Head of caudate nucleus (tissue), 42 donors: ENCODE data around the gene ARPC5L.
"Not testable (repeated sequence)": the region's sequence is repeated elsewhere in the genome, so short reads cannot be mapped to it uniquely, and the experiment has no call there.

Experiments used
- DNase-seq, 42 donors: peaks; one replicate each; pipeline versions ENCODE4 v3.0.0 to v3.0.0-alpha.2; 2020 to 2021; ENCODE audit warnings: mixed read lengths in 7 of 42
- intact Hi-C: fragments of 100-400 bp; cut with DNase I; formaldehyde crosslinking; loops from one replicate; pipeline ENCODE4 v1.15.0; 2022

ARPC5L gene

GRCh38 chr9:124861342-124862229, at the start of gene ARPC5L, which contains the start of gene RPL35:
Gene ARPC5L (plus strand): TSS chr9:124862130. CDS start chr9:124869291, 7,161 bp downstream.
Gene RPL35 (minus strand): TSS chr9:124861957. CDS start chr9:124861912, 45 bp downstream.
- DNase-seq, result peak; percentile 90 to 99 (median 97)
- intact Hi-C loops, result no loop called here

DNA sequence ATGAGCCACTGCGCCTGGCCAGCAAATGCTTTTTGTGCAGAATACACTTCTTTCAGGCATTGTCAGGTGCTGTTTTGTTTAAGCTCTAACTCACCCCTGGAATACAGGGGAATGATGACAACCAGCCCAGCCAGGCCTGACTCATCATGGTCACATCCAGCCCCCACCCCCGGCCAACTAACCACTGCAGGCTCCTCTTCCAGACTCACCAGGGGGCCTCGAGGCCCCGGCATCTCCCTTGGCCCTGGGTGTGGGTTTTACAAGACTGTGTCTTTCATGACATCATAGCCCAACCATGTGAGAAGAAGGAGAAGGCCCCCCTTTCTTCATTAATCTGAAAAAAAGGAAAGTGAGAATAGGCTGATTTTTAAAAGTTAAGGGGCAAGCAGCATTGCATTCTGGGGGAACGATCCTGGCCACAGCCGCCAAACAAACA, 49.5 kb upstream of the ARPC5L start:
- intact Hi-C loops, result no loop called here

DNA sequence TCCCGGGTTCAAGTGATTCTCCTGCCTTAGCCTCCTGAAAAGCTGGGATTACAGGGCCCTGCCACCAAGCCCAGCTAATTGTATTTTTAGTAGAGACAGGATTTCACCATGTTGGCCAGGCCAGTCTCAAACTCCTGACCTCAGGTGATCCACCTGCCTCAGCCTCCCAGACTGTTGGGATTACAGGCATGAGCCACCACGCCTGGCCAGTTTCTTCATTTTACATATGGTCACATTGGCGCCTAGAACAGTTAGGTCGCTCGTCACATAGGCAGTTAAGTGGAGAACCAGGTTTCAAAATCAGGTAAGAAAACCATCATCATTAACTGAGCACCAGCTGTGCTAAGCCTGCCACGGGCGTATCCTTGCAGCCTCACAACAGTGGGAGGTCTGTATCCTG, 48.9 kb upstream of the ARPC5L start:
- intact Hi-C loops, result no loop called here
- no peak for DNase-seq

More for the DNA sequence above, 49.5 kb upstream of the ARPC5L start:
- DNase-seq, result no peak

DNA sequence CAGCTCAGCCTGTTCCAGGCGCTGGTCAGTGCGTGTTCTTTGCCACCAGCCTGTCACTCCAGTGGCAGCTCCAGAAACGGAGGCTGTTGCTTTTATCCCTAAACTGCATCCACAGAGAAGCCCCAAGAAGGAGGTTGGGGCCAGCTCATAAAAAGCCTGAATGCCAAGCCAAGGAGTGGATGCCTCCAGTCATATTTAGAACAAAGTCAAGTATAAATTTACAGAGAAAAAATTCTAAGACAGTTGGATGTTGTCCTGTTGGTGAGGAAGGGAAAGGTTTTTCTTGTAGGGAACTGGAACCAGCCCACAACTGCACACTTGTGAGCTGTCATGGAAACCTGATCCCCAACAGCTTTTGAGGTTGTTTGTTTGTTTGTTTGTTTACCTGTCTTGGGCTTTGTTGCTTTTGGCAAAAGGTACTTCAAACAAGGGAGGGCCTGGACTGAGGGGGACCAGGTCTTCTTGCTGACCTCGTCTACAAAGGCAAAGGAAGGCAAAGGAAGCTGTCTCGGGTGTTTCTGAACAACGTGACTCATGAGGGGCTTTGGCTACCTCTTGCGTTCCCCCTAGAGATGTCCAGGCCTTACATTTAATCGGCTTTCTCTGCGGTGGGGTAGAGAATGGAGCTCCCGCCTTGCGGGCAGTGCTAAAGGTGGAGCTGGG, 48.3 kb upstream of the ARPC5L start:
- intact Hi-C loops, result no loop called here
- DNase-seq, result no peak

DNA sequence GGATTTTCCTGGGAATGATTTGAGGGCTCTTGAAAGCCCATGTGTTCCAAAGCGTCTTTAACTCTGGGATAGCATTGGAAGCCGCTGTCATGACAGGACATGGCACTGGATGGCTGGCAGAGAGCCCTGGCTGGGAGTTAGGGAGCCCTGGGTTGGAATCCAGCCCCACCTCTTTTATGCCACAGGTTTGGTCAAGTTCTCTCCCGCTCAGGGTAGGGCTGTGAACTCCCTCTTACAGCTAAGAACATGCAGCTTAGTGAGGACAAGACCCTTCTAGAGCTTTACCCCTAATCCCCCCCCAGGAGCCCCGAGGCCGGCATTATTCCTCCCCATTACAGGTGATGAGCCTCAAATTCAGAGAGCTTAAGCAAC, 47.8 kb upstream of the ARPC5L start:
- intact Hi-C loops, result no loop called here

DNA sequence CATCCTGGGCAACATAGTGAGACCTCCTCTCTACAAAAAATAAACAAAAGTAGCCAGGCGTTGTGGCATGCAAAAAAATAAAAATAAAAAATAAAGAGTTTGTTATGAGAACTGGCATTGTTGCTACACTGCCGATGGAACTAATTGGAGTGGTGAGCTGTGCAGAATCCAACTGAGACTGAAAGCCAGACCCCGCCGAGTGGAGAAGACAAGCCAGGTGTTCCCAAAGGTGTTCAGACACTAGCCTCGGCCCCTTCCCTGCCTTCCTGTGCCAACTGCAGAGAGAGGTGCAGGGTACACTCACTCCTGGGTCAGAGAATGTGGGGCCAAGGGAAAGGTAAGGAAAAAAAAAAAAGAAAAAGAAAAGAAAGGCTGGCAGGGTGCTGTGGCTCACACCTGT, 46.3 kb upstream of the ARPC5L start:
- DNase-seq, result no peak
- intact Hi-C loops, result no loop called here

More for the DNA sequence above, 47.8 kb upstream of the ARPC5L start:
- no peak for DNase-seq

GRCh38 chr9:124818431-124819281, 43.3 kb upstream of the ARPC5L start:
- no peak for DNase-seq
- intact Hi-C loops, result no loop called here

- intact Hi-C loops, result no loop called here
- no peak for DNase-seq
These were observed 41.0 kb upstream of the ARPC5L start for GRCh38 chr9:124820698-124821623.

DNA sequence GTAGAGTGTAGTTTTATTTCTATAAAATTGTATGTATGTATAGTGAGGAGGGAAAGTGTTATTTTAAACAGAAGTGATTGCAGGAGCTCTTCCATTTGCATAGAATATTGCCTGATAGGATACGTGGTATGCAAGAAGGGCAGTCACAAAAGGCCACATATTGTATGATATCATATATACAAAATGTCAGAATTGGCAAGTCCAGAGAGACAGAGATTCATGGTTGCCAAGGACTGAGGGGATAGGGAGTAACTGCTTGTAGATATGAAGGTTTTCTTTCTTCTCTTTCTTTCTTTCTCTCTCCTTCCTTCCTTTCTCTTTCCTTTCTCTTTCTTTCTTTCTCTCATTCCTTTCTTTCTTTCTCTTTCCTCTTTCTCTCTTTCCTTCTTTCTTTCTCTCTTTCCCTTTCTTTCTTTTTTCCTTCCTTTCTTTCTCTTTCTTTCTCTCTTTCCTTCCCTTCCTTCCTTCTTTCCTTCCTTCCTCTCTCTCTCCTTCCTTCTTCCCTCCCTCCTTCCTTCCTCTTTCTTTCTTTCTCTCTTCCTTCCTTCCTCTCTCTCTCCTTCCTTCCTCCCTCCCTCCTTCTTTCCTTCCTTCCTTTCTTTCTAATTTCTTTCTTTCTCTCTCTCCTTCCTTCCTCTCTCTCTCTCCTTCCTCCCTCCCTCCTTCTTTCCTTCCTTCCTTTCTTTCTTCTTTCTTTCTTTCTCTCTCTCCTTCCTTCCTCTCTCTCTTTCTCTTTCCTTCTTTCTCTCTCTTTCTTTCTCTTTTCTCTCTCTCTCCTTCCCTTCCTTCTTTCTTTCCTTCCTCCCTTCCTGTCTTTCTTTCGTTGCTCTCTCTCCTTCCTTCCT, 33.2 kb upstream of the ARPC5L start:
- no peak for DNase-seq
- intact Hi-C loops, result no loop called here

- intact Hi-C loops, result no loop called here
- no peak for DNase-seq
These were observed 32.6 kb upstream of the ARPC5L start for GRCh38 chr9:124829334-124829669.

GRCh38 chr9:124830593-124830992, 31.3 kb upstream of the ARPC5L start:
- intact Hi-C loops, result no loop called here
- DNase-seq, result no peak

DNA sequence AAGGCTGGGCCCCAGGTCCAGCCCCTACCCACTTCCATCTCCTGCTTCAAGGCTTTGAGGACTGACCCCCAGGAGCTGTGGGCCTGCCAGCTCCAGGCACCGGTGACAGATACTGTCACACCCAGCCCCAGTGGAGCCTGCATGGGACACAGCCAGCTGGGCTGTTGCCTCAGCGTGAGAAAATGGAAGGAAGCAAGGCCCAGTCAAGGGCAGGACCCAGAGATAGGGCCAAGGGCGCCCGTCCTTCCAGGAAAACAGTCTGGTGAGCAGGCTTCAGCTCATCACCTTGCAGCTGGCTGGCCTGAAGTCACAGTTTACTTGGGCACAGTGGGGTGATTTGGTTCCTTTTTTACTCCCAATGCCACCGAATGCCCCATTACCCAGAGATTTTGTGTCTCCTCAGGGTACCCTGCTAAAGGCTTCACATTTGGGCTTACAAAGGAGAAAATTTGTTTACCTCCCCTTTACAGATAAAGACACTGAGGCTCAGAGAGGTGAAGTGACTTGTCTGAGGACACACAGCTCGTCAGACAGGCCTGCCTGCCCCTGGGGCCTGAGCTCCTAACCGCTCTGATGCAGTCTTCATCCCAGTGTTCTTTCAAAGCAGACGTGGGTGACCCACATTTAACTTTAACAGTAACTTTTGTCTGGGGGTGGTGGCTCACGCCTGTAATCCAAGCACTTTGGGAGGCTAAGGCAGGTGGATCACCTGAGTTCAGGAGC, 30.1 kb upstream of the ARPC5L start:
- intact Hi-C loops, result no loop called here
- no peak for DNase-seq

DNA sequence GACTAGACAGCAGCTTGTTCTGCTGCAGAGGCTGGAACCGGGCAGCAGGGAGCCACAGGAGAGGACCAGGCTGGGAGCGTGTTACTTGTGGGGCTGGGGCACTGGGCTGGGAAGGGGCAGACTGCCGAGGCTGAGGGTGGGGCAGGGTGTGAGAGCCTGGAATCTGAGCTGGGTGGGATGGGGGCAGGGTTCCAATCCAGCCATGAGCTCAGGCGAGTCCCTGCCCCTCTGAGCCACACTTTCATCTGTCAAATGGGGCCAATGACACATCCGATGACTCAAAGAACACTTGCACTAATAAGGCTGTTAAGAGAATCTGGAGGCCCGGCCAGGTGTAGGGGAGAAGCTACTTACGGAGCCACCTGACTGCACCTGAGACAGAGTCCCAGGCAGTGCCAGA, 27.3 kb upstream of the ARPC5L start:
- intact Hi-C loops, result no loop called here
- DNase-seq, result no peak

DNA sequence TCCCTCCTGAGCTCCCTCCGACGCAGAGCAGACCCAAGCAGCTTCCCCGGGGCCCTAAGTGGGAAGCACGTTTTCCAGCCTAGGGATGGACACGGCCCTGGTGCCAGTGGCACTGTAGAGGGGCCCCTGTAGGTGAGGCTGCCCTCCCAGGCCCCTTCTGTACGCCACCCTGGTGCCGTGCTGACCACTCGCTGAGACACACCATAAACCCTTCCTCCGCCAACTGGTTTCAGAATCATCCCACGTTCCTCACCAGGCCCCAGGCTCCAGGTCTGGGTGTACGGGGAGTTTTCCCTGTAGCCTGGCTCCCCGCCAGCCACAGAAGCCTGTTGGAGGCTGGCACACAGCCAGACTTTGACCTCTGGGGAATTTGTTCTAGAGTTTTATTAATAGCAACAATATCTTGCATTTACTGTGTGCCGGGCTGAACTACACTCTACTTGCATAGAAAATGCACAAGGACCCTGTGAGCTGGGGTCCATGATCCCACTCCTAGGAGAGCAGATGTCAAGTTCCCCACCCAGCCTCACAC, 26.8 kb upstream of the ARPC5L start:
- DNase-seq, result no peak
- intact Hi-C loops, result no loop called here

DNA sequence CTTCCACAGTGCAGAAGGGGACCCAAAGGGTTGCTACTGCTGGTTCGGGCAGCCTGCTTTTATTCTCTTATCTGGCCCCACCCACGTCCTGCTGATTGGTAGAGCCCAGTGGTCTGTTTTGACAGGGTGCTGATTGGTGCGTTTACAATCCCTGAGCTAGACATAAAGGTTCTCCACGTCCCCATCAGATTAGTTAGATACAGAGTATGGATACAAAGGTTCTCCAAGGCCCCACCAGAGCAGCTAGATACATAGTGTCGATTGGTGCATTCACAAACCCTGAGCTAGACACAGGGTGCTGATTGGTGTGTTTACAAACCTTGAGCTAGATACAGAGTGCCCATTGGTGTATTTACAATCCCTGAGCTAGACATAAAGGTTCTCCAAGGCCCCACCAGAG, 23.8 kb upstream of the ARPC5L start:
- DNase-seq, intact Hi-C loops: not testable (repeated sequence)

DNA sequence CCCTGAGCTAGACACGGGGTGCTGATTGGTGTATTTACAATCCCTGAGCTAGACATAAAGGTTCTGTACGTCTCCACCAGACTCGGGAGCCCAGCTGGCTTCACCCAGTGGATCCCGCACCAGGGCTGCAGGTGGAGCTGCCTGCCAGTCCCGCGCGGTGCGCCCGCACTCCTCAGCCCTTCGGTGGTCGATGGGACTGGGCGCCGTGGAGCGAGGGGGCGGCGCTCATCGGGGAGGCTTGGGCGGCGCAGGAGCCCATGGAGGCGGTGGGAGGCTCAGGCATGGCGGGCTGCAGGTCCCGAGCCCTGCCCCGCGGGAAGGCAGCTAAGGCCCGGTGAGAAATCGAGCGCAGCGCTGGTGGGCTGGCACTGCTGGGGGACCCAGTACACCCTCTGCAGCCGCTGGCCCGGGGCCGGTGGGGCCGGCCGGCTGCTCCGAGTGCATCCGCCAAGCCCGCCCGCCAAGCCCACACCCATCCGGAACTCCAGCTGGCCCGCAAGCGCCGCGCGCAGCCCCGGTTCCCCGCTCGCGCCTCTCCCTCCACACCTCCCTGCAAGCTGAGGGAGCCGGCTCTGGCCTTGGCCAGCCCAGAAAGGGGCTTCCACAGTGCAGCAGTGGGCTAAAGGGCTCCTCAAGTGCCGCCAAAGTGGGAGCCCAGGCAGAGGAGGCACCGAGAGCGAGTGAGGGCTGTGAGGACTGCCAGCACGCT, 23.2 kb upstream of the ARPC5L start:
- DNase-seq, intact Hi-C loops: not testable (repeated sequence)
